Fibroblast of the aortic adventitia (primary cell): ENCODE results near the gene NDUFA6. TPM values are rescaled to one million over a fixed set of nuclear protein-coding genes. Genes with fewer than 3 reads are reported as not detected.
"Not testable (repeated sequence)": the region's sequence is repeated elsewhere in the genome, so short reads cannot be mapped to it uniquely, and the experiment has no call there.

ENCODE experiments used
- DNase-seq: peaks from one replicate; pipeline ENCODE4 v3.0.0-alpha.2; 2010; ENCODE audit warnings: low read depth
- H3K4me3 ChIP-seq: 2 replicates; pipeline ENCODE4 v1.5.1; 2011; ENCODE audit warnings: low read depth, mild to moderate bottlenecking, control low read depth, low read length, moderate library complexity
- total RNA-seq: library from RNA; depleted of rRNA; stranded (reverse); fragments of >200 nt; gene quantifications from 2 replicates; pipeline ENCODE4 v1.2.3, GENCODE V29; 2012; ENCODE audit warnings: low replicate concordance
- TF ChIP-seq, protein P1 (sequence below): IDR thresholded peaks from 2 replicates; pipeline ENCODE4 v1.5.1; 2011; ENCODE audit warnings: mild to moderate bottlenecking, low read length, control low read depth, inconsistent platforms; ENCODE audit not compliant: insufficient read depth

The NDUFA6 gene
- total RNA-seq, 1 donor, result 51.2 TPM

DNA sequence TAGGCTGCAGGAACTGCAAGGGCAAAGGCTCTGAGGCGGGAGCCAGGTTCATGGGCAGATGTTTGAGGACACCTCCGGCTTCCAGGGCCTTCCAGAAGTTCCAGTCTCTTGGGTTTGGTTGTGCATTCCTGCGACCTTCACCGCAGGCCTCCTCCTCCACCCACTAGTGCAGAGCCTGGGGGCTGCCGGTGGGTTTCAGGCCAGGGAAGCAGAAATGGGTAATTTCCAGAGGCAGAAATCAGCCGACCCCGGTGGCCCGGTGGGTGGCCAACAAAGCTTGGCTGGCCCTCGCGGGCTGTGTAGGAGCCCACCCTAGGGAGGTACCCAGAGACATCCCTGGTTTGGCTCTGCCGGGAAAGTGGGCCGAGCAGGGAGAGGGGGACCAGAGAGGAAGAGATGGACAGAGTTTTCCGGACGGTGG, 16.9 kb downstream of the NDUFA6 start:
- peak overlapping the region; percentile 70 for H3K4me3 ChIP-seq

DNA sequence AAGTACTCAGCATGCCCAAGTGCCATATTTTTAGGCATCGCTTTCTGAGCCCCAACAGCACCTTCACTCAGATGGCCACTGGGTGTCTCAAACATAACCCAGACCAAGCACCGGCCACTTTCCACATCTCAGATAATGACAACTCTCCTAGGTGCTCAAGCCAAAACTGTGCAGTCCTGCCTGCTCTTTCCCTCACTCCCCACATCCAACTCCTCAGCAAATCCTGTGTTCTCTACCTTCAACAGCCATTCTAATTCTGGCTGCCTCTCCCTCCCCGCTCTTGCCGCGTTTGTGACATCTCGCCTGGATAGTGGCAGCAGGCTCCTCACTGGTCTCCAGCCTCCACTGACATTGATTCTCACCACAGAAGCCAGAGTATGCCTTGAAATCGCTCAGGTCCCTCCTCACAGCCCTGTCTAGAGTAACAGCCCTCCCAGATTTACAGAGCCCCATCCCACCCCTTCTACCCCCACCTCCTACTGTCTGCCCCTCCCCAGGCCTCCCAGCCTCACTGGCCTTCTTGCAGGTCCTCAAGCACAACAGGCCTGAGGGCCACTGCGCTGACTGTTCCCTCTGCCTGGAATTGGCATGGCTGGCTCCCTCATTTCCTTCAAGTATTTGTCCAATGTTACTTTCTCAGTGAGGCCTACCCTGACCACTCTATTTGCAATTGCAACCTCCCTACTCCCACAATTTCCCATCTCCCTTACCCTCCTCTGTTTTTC, 17.8 kb downstream of the NDUFA6 start:
- TF ChIP-seq, protein P1, sequence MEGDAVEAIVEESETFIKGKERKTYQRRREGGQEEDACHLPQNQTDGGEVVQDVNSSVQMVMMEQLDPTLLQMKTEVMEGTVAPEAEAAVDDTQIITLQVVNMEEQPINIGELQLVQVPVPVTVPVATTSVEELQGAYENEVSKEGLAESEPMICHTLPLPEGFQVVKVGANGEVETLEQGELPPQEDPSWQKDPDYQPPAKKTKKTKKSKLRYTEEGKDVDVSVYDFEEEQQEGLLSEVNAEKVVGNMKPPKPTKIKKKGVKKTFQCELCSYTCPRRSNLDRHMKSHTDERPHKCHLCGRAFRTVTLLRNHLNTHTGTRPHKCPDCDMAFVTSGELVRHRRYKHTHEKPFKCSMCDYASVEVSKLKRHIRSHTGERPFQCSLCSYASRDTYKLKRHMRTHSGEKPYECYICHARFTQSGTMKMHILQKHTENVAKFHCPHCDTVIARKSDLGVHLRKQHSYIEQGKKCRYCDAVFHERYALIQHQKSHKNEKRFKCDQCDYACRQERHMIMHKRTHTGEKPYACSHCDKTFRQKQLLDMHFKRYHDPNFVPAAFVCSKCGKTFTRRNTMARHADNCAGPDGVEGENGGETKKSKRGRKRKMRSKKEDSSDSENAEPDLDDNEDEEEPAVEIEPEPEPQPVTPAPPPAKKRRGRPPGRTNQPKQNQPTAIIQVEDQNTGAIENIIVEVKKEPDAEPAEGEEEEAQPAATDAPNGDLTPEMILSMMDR, result peak; percentile 7
- H3K4me3 ChIP-seq, result no peak overlapping the region
- no peak for DNase-seq

More for the DNA sequence above, 16.9 kb downstream of the NDUFA6 start:
- DNase-seq, result no peak
- TF ChIP-seq, protein P1, result no peak

DNA sequence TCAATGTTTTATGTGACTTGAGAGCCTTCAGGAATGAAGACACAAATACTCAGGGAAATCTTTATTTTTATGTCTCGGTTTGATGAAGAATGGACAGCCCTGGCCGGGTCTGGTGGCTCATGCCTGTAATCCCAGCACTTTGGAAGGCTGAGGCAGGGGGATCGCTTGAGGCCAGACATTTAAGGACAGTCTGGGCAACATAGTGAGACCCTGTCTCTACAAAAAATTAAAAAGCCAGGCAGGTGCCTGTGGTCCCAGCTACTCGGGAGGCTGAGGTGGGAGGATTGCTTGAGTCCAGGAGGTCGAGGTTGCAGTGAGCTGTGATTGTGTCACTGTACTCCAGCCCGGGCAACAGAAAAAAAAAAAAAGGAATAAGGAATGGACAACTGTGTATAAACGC, 19.1 kb downstream of the NDUFA6 start:
- not testable (repeated sequence) for H3K4me3 ChIP-seq, DNase-seq

DNA sequence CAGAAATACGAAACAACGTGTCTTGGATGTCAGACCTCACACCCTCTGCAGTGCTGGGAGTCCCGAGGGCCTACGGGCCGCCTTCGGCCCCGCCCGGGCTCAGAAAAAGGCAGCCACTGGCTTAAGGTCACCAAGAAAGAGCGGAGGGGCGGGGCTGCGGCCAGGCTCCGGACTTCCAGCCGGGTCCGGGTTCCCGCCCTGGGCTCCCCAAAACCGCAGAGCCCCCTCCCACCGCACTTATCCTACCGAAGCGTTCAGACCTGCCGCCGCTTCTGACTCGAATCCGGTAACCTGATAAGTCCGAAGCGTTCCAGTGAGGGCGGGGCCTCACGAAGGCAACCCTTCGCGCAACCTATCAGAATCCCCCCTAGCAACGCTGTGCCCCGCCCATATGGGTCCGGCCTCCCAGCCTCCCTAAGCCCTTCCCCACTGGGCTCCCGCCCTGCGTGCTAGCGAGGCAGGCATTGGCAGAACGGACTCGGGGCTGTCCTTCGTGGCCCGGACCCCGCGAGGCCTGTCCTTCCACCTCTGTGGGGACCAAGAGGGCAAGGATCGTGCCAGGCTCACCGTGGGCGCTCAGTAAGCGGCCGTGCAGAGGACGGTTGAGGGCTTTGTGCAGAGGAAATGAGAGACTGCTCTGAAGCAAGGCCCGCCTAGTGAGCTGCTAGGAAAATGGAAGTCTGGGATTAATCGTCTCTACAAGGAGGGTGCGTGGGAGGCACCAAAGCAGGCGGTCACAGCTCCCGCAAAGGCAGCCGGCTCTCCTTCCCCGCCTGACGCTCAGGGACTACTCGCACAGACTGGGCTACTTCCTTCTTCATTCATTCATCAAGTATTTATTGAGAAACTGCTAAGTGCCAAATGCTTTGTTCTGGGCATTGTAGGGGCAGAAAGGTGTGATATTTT, 19.8 kb downstream of the NDUFA6 start, which contains the start of gene NAGA:
TSS of gene NAGA (minus strand) at position 296 of the 906 bp plus-strand sequence. CDS start 515 bp downstream, outside the sequence.
- TF ChIP-seq, protein P1, result no peak
- DNase-seq, result peak; percentile 92

DNA sequence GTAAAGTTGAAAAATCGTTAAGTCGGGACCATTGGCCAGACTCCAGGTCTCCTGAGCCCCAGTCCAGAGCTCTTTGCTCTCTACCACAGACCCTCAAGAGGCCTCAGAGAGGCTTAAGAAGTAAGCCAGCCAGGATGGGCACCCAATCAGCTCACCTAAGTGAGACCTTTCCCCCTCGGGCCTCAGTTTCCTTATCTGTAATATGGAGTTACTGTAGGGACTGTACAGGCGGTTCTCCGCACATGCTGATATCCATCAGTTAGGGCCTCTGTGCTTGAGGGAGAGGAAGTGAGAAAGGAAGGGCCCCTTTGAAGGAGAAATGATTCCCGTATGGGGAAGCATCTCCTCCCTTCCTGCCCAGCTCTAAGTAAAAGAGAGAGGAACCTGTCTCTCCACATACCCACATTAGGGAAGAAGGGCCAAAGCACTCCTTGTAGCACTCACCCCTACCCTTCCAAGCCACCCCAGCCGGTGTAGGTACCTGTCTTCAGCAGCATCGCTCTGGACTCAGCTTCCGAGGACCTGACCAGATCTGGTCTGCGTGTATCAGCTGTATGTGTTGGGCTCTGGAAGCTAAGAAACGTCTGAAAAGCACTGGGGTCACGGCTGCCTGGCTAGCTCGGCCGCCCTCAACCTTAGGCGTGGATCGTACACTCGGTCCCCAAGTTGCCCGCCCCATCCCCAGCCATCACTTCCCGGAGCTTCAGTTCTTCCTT, 20.6 kb downstream of the NDUFA6 start:
- TF ChIP-seq, protein P1, result no peak
- H3K4me3 ChIP-seq, result peak overlapping the region; percentile 69
- DNase-seq, result no peak

More for the DNA sequence above, 19.8 kb downstream of the NDUFA6 start, which contains the start of gene NAGA:
- peak within 1 kb of the TSS; percentile 69 for H3K4me3 ChIP-seq

DNA sequence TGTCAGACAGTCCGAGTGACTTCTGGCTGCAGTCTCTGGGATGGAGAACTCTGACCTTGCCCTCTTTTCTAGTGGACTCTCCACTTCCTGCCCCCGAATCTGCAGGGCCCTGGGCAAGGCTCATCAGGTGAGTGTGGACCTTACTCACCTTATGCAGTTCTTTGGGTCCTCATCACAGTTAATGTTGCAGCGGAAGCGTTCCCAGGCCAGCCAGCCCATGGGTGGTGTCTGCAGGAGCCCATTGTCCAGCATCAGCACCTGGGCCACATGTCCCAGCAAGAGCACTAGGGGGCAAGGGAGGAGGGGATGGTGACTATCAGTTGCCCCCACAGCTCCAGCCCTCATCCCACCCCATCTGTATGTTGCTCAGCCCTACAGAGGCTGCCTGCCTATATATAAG, 22.3 kb downstream of the NDUFA6 start:
- no peak overlapping the region for H3K4me3 ChIP-seq
- no peak for DNase-seq

More for the DNA sequence above, 22.3 kb downstream of the NDUFA6 start:
- TF ChIP-seq, protein P1, result no peak
